K562 (cell line): ENCODE results near the gene SLC2A13. TPM values are rescaled to one million over a fixed set of nuclear protein-coding genes. Genes with fewer than 3 reads are reported as not detected.

ENCODE experiments used
- MGA ChIP-seq: fragments of 450-650 bp; IDR thresholded peaks from 2 replicates; pipeline ENCODE4 v1.6.1; 2016; ENCODE audit warnings: mild to moderate bottlenecking, moderate library complexity
- ZBTB33 ChIP-seq: sonication (generic); formaldehyde crosslinking; IDR thresholded peaks from 2 replicates; pipeline ENCODE4 v1.8.1; 2023; ENCODE audit warnings: mild to moderate bottlenecking, missing genetic modification reagents
- polyA plus RNA-seq, 8 experiments: library from polyadenylated mRNA; depleted of rRNA in 4 of 8; stranded (reverse) in 5 of 8; unstranded in 3 of 8; fragments of >200 nt; fragmentation: Nextera tagmentation in 2 of 8; fragmentation: Illumina TruSeq in 1 of 8; extraction: Ambion mirVana in 2 of 8; extraction: Trizol in 1 of 8; gene quantifications; 2 replicates each; pipeline versions ENCODE4 v1.2.1 to v1.2.3, GENCODE V29; 2011 to 2014; ENCODE audit warnings: inconsistent platforms in 1 of 8, missing spikeins in 1 of 8
- total RNA-seq, 7 experiments: library from RNA; depleted of rRNA in 6 of 7; stranded (reverse); fragments of >200 nt in 6 of 7; fragmentation: Illumina TruSeq in 2 of 7; extraction: Trizol in 2 of 7; gene quantifications; 2 replicates each; pipeline versions ENCODE4 v1.2.1 to v1.2.3, GENCODE V29; 2011 to 2021; ENCODE audit warnings: low replicate concordance in 1 of 7

SLC2A13 gene
- total and polyA plus RNA-seq, 9 of the 15 experiments (the other 6 are each of a cell fraction or from before 2014, with no cell fraction given), result 1.7 to 12.4 (median 9.0) TPM

- TF ChIP-seq MGA (no peak), ZBTB33 (CRISPR knock-in tag) (no peak)
These were observed 274.9 kb downstream of the SLC2A13 start (continued) for GRCh38 chr12:39830852-39831520.
